HAP-1 (cell line): Measurements from ENCODE around the gene DGKQ.

Experiments
- DNase-seq, 2 experiments: peaks; one replicate each; pipeline ENCODE4 v3.0.0-alpha.2; 2016 to 2020; ENCODE audit warnings: low spot score in 2 of 2
- H3K27me3 ChIP-seq: fragments of 250-450 bp; sonication (Bioruptor Pico); 2 replicates; pipeline ENCODE4 v1.5.1; 2020; ENCODE audit warnings: low read depth, mild to moderate bottlenecking, moderate library complexity
- H3K36me3 ChIP-seq: fragments of 250-450 bp; sonication (Bioruptor Pico); replicated peaks from 2 replicates; pipeline ENCODE4 v1.5.1; 2020; ENCODE audit warnings: mild to moderate bottlenecking
- H3K4me1 ChIP-seq: fragments of 250-450 bp; sonication (Bioruptor Pico); 2 replicates; pipeline ENCODE4 v1.5.1; 2020; ENCODE audit warnings: mild to moderate bottlenecking
- H3K4me3 ChIP-seq: fragments of 250-450 bp; sonication (Bioruptor Pico); 2 replicates; pipeline ENCODE4 v1.5.1; 2020; ENCODE audit warnings: mild to moderate bottlenecking, moderate library complexity
- H3K9me3 ChIP-seq: fragments of 250-450 bp; sonication (Bioruptor Pico); 2 replicates; pipeline ENCODE4 v1.5.1; 2020; ENCODE audit warnings: mild to moderate bottlenecking, moderate library complexity
- in situ Hi-C: fragments of 300-500 bp; cut with MboI; formaldehyde crosslinking; loops from 3 replicates; pipeline ENCODE4 v1.14.3; 2020; ENCODE audit warnings: low sequenced_read_pairs, inconsistent platforms, mixed read lengths

The DGKQ gene

GRCh38 chr4:959338-960139 lies 13.8 kb downstream of the DGKQ start:
- in situ Hi-C loops, result no loop called here

GRCh38 chr4:958696-959337 lies 14.6 kb downstream of the DGKQ start:
- no peaks in the 10 kb centered on the region for H3K9me3 ChIP-seq
- in situ Hi-C loops, result no loop called here
- no peak overlapping the region for H3K4me3 ChIP-seq
- peaks cover 3% of the 10 kb centered on the region; the same call in 1 of the 2 replicates for H3K36me3 ChIP-seq
- no peaks in the 10 kb centered on the region for H3K27me3 ChIP-seq
- DNase-seq, result peak in 1 of 2 experiments; percentile 3
- no peaks in the 10 kb centered on the region for H3K4me1 ChIP-seq

More at GRCh38 chr4:959338-960139, 13.8 kb downstream of the DGKQ start:
- peak in 1 of 2 experiments; percentile 9 for DNase-seq
- peaks cover 3% of the 10 kb centered on the region; the same call in 1 of the 2 replicates for H3K36me3 ChIP-seq
- no peaks in the 10 kb centered on the region for H3K9me3 ChIP-seq
- no peaks in the 10 kb centered on the region for H3K4me1 ChIP-seq
- H3K4me3 ChIP-seq, result no peak overlapping the region
- H3K27me3 ChIP-seq, result no peaks in the 10 kb centered on the region

- H3K4me3 ChIP-seq, result no peak overlapping the region
- in situ Hi-C loops, result no loop called here
- H3K36me3 ChIP-seq, result peaks cover 3% of the 10 kb centered on the region; the same call in 1 of the 2 replicates
- H3K27me3 ChIP-seq, result no peaks in the 10 kb centered on the region
- no peaks in the 10 kb centered on the region for H3K9me3 ChIP-seq
- H3K4me1 ChIP-seq, result no peaks in the 10 kb centered on the region
- peak in 1 of 2 experiments; percentile 5 for DNase-seq
Measured at GRCh38 chr4:958314-958665, 15.1 kb downstream of the DGKQ start.

GRCh38 chr4:957581-958313 lies 15.6 kb downstream of the DGKQ start:
- Histone ChIP-seq H3K27me3 (no peaks in the 10 kb centered on the region), H3K9me3 (no peaks in the 10 kb centered on the region), H3K36me3 (peaks cover 3% of the 10 kb centered on the region; the same call in 1 of the 2 replicates), H3K4me3 (no peak overlapping the region), H3K4me1 (no peaks in the 10 kb centered on the region)
- in situ Hi-C loops, result no loop called here
- peak in 1 of 2 experiments; percentile 10 for DNase-seq

- no peak overlapping the region for H3K4me3 ChIP-seq
- no peaks in the 10 kb centered on the region for H3K27me3 ChIP-seq
- peak in 1 of 2 experiments; percentile 5 for DNase-seq
- H3K9me3 ChIP-seq, result no peaks in the 10 kb centered on the region
- in situ Hi-C loops, result no loop called here
- H3K4me1 ChIP-seq, result no peaks in the 10 kb centered on the region
- peaks cover 2% of the 10 kb centered on the region; the same call in 1 of the 2 replicates for H3K36me3 ChIP-seq
Measured at GRCh38 chr4:957231-957580, 16.2 kb downstream of the DGKQ start.

GRCh38 chr4:956531-957230 lies 16.7 kb downstream of the DGKQ start:
- no peaks in the 10 kb centered on the region for H3K4me1 ChIP-seq
- in situ Hi-C loops, result no loop called here
- H3K36me3 ChIP-seq, result no peaks in the 10 kb centered on the region; the same call in 1 of the 2 replicates
- H3K27me3 ChIP-seq, result no peaks in the 10 kb centered on the region
- no peak overlapping the region for H3K4me3 ChIP-seq
- DNase-seq, result peak in 1 of 2 experiments; percentile 2
- no peaks in the 10 kb centered on the region for H3K9me3 ChIP-seq

- H3K9me3 ChIP-seq, result no peaks in the 10 kb centered on the region
- H3K27me3 ChIP-seq, result no peaks in the 10 kb centered on the region
- in situ Hi-C loops, result no loop called here
- H3K4me1 ChIP-seq, result no peaks in the 10 kb centered on the region
- H3K4me3 ChIP-seq, result no peak overlapping the region
- peak in 1 of 2 experiments; percentile 6 for DNase-seq
- H3K36me3 ChIP-seq, result no peaks in the 10 kb centered on the region
Measured at GRCh38 chr4:955931-956381, 17.4 kb downstream of the DGKQ start.

- in situ Hi-C loops, result no loop called here
- H3K27me3 ChIP-seq, result no peaks in the 10 kb centered on the region
- DNase-seq, result peak in 1 of 2 experiments; percentile 4
- no peak overlapping the region for H3K4me3 ChIP-seq
- no peaks in the 10 kb centered on the region for H3K36me3 ChIP-seq
- no peaks in the 10 kb centered on the region for H3K9me3 ChIP-seq
- no peaks in the 10 kb centered on the region for H3K4me1 ChIP-seq
Measured at GRCh38 chr4:955161-955921, 18.0 kb downstream of the DGKQ start.

- DNase-seq, result peak in 1 of 2 experiments; percentile 5
- Histone ChIP-seq H3K9me3 (no peaks in the 10 kb centered on the region), H3K36me3 (no peaks in the 10 kb centered on the region), H3K4me1 (no peaks in the 10 kb centered on the region), H3K4me3 (no peak overlapping the region), H3K27me3 (no peaks in the 10 kb centered on the region)
- in situ Hi-C loops, result no loop called here
Measured at GRCh38 chr4:954211-955020, 19.0 kb downstream of the DGKQ start.

- no peak overlapping the region for H3K4me3 ChIP-seq
- H3K4me1 ChIP-seq, result no peaks in the 10 kb centered on the region
- no peak for DNase-seq
- H3K9me3 ChIP-seq, result no peaks in the 10 kb centered on the region
- in situ Hi-C loops, result no loop called here
- H3K27me3 ChIP-seq, result no peaks in the 10 kb centered on the region
- H3K36me3 ChIP-seq, result no peaks in the 10 kb centered on the region
Measured at GRCh38 chr4:953574-953915, 19.8 kb downstream of the DGKQ start.

- Histone ChIP-seq H3K27me3 (no peaks in the 10 kb centered on the region), H3K9me3 (no peaks in the 10 kb centered on the region), H3K36me3 (no peaks in the 10 kb centered on the region), H3K4me1 (no peaks in the 10 kb centered on the region), H3K4me3 (no peak overlapping the region)
- DNase-seq, result peak in 1 of 2 experiments; percentile 5
- in situ Hi-C loops, result no loop called here
Measured at GRCh38 chr4:952881-953573, 20.3 kb downstream of the DGKQ start.
